HG03442 (cell line): ENCODE measurements around the gene AURKB.
"Not testable (repeated sequence)": the region's sequence is repeated elsewhere in the genome, so short reads cannot be mapped to it uniquely, and the experiment has no call there.

Experiments used
- ATAC-seq: cut with Tn5 transposase; IDR thresholded peaks from one replicate; pipeline ENCODE4 v1.9.1; 2021; ENCODE audit warnings: mild to moderate bottlenecking, moderate library complexity; ENCODE audit not compliant: unreplicated experiment

The AURKB gene

DNA sequence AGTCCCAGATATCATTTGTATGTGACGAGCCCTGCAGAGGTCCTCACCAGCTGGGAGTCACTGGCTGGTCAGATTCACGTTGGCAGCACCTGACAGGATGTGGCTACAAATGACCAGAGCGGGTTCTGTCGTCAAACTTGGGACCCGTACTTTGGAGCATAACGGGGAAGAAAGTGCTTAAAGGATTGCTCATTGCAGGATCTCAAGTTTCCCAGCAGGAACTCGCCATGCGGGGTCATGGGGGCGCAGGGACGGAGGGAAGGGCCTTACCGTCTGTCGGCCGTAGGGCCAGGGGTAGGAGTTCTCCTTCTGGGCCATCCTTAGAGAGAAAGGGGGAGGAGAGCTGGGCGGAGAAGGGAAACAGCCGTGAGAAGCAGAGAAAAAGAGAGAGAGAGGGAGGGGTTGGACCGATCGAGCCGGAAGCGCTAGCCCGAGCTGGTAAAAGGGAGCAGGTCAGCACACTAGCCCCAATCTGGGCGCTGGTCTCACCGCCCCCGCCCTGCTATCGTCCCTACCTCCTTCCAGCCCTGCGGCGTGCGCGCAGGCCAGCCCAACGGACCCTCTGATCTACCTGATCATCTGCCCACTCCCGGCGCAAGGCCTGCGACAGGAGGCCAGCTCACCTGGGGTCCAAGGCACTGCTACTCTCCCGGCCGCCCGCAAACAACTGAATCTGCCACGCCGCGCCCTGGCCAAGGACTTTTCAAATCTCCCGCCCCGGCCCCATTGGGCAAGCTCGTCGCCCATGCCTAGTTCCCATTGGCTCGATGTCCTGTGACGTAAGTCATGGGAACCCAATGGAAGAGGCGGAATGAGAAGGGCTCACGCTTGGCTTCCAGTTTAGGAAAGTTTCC, at the start of gene AURKB:
TSS of gene AURKB (minus strand) at position 669 of the 854 bp plus-strand sequence. CDS start at position 318, 351 bp downstream.
- peak; percentile 84 for ATAC-seq

DNA sequence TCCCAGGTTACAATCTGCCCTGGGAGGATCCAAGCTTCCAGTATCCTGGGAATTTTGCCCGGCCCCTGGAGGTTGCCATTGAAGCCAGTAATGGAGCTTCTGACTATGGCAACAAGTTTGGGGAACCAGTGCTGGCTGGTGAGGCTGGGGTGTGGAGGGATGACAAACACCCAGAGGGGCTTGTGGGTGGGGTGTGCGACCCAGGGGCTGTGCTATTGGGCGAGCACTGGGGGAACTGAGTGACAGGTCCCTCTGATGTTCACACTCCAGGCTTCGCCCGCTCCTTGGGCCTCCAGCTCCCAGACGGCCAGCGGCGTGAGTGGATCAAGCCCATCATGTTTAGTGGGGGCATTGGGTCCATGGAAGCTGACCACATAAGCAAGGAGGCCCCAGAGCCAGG, 47.4 kb upstream of the AURKB start:
- no peak for ATAC-seq

GRCh38 chr17:8256691-8257090, 46.3 kb upstream of the AURKB start:
- no peak for ATAC-seq

- no peak for ATAC-seq
Measured at GRCh38 chr17:8256291-8256690, 45.9 kb upstream of the AURKB start.

DNA sequence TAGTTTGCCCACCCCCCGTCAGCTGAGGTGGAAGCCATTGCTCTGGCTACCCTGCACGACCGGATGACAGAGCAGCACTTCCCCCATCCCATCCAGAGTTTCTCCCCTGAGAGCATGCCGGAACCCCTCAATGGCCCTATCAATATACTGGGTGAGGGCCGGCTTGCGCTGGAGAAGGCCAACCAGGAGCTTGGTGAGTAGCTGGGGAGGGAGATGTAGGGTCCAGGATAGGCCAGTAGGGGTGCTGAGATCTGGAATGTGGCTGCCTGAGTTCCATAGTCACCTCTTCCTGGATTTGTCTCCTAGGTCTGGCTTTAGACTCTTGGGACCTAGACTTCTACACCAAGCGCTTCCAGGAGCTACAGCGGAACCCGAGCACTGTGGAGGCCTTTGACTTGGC, 45.1 kb upstream of the AURKB start:
- no peak for ATAC-seq

DNA sequence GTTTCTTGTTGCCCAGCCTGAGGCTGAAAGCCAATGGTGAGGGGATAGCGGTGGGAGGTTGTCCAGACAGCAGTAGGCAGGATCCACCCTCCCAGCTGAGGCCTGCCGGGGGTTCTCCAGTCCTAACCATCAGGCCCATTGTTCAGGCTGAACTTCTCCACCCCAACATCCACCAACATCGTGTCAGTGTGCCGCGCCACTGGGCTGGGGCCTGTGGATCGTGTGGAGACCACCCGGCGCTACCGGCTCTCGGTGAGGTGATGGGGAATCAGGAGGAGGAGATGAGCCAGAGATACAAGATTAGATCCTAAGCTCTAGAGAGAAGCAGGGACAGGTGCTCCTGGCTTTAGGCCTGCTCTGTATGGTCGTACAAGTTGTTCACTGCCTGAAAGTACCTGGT, 44.5 kb upstream of the AURKB start:
- no peak for ATAC-seq

GRCh38 chr17:8253801-8254200, 43.4 kb upstream of the AURKB start:
- no peak for ATAC-seq

DNA sequence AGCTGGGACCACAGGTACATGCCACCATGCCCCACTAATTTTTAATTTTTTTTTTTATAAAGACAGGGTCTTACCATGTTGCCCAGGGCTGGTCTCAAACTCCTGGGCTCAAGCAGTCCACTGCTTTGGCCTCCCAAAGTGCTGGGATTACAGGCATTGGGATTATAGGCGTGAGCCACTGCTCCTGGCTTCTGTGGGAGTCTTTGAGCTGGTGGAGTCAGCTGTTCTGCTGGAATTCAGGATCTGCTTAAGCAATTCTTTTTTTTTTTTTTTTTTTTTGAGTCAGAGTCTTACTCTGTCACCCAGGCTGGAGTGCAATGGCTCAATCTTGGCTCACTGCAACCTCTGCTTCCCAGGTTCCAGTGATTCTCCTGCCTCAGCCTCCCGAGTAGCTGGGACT, 41.0 kb upstream of the AURKB start:
- ATAC-seq, result not testable (repeated sequence)

DNA sequence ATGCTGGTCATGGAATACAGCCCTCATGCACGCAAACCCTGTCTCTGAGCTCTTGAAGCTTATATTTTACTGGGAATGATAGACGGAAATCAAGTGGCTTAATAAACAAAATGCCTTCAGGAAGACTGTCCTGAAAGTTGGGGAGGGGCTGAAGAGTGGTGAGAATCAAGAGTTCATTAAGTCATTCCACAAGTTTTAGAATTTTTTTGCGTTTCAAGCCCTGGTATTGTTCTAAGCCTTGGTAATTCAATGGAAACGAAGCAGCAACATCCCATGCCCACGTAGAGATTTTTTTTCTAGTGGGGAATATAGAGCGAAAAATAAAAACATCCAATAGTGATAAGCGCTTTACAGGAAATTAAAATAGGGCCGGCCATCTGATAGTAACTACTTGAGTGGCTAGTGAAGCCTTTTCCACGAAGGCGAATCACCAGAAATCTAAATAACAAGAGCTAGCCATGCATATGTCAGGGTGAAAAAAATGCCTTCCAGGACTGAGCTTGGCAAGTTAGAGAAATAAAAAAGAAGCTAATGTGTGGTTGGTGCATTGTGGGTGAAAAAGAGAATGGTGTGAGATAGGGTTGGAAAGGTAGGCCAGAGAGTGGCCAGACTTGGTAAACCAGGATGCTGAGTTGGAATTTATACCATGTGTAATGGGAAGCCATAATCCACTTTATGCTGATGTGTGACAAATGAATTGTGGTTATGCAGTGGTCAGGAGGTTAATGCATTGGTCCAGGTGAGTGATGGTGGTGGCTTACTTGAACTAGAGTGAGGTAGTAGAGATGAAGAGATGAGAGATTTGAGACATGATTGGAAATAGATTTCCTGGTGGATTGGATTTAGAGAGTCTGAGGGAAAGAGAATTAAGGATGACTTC, 39.5 kb upstream of the AURKB start:
- ATAC-seq, result no peak

DNA sequence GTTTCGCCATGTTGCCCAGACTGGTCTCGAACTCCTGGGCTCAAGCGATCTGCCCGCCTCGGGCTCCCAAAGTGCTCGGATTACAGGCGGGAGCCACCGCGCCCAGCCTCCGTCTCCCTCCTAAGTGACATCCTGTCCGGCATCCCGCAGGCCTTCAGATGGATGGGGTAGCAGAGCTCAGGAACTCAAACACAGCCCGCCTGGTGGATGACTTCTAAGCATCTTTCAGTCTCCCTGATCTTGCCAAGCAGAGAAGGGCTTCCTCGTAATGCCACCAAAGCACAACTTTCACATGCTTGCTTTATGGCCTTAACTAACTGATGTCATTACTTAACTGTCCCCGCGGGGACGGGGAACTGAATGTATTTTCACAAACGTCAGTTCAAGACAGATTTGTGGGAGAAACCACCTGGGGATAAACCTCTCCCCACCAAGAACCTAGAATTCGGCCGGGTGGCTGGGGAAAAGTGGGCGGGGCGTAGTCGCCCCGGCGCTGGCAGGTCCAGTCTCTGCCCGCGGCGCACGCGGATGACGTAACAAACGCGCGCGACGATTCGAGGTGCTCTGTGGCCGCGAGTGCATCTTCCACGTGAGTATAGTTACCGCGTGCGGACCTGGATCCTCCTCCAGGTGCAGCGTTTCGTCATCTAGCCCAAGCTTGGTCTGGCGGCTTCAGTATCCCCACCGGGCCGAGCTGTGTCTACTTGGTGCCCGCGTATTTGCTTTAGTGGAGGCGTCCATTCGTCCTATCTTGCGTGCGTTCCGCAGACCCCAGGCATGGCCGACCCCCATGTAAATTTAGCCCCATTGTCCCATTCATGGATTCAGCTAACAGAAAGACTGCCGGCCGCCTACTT, 38.6 kb upstream of the AURKB start, which contains the start of gene PFAS:
TSS of gene PFAS (plus strand) at position 539 of the 857 bp plus-strand sequence. CDS start 4,649 bp downstream, outside the sequence.
- ATAC-seq, result peak; percentile 56

DNA sequence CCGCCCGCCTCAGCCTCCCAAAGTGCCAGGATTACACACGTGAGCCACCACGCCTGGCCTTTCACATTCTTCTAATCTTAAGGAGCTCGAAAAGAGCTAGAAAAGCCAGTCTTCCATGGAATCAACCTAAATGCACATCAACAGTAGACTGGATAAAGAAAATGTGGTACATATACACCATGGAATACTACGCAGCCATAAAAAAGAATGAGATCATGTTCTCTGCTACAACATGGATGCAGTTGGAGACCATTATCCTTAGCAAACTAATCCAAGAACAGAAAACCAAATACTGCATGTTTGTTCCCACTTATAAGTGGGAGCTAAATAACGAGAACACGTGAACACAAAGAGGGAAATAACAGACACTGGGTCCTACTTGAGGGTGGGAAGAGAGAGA, 34.4 kb upstream of the AURKB start:
- no peak for ATAC-seq

DNA sequence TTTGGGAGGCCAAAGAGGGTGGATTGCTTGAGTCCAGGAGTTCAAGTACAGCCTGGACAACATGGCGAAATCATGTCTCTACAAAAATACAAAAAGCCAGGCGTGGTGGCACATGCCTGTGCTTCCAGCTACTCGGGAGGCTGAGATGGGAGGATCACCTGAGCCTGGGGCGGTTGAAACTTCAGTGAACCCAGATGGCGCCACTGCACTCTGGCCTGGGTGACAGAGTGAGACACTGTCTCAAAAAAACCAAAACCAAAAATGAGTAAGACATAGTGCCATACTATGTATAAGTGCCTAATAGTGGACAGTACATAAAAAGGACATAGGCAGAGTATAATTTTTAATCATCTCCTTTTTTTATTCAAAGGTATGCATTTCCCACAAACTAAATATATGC, 33.5 kb upstream of the AURKB start:
- ATAC-seq, result no peak

DNA sequence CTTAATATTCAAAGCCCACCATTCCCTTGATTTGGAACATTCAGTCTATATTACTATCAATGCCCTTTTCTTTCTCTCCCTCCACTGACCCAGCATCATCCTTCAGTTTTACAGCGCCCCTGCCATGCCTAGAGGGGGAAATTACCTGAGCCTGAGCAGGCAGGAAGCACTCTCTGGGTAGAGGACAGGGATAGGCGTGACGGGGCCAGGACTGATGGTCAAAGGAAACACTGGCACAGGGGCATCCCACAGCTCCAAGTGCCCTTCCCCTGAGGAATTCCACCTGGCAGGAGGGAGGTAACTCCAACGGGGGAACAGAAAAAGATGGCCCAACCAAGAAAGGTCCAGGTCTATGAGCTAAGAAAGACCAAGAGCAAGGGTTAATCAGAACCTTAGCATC, 27.5 kb upstream of the AURKB start:
- no peak for ATAC-seq

DNA sequence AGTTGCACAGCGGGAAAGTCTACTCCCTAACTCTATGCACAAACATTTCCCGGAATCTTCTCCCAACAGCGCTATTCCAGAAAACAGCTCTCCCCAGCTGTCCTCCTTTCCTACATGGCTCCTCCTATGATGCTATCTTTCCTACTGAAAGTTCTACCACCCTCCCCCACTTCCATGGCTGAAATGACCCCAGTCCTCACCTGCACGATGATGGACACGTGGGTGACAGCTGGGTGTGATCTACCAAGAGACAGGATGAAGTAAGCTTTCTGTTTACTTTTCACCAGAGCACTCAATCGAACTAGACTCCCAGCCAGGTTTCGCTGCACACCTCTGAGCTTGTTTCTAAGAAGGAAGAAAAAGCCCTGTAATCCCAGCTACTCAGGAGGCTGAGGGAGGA, 26.8 kb upstream of the AURKB start:
- ATAC-seq, result no peak

DNA sequence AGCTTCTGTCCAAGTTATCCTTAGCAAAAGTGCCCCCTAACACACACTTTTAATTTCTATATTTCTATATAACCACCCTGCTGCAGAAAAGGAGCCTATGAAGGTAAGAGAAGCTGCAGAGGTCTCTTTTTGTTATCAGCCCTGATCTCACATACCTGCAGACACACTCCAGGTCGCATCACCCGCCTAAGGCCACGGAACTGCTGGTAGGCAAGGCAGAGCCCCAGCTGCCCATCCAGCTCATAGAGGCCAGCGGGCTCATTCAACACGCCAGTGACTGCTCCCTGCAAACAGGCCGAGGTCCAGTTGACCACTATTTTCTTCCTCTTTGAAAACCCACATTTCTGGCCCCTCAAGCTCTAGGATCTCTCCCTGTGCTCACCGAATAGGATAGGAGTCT, 25.3 kb upstream of the AURKB start:
- no peak for ATAC-seq

DNA sequence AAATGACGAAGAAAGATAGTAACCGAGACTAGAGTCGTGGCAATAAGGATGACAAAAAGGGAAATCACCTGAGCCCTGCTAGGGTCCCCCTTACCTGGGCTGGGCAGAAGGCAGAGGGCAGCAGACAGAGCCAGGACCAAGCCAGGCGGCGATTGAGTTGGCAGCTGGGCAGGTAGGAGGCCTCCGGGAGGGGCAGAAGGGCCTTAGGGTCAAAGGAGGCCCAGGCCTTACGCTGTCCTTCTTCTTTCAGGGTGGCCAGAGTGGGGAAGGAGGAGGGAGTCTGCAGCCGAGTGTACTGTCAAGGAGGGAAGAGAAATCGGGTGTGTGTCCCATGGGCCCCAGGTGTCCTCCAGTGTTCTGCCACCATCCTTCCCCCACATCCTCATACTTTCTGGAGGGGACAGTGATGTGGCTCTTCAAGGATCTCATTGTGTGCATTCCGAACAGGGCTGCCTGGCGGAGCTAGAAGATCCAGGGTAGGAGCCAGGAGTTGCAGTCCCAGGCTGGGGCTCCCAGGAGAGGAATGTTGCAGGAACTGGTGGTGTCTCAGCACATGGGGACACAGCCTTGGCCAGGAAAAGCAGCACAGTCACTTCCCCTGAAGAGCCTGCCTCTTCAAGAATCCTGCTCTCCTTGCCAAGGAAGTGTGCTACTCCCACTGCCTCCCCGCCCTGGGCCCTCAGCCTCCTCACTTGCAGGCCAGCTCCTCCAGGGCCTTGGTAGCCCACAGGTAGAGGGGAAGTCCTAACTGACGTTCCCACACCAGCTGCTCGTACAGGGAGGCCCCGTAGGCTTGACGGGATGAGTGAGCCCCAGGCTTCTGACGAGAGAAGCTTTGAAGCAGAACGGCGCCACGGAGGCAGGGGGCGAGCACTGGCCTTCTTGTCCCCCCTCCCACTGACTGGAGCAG, 24.2 kb upstream of the AURKB start:
- ATAC-seq, result no peak

DNA sequence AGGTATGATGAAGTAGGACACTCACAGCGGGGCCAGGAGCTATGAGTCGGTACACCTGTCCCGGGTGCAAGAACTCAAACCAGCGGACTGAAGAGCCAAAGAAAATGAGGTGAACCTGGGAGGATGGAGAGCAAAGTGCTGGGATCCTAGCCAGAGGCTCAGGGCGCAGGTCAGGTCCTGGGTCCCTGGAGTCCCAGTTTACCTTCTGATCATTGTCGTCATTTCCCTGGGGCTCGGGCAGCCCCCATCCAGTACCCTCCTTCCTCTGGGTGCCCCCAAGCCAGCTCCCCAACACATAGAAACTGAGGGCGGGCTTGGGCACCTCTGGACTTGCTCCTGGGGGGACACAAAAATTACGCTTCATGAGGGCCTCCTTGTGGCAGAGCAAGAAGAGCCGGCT, 21.3 kb upstream of the AURKB start:
- ATAC-seq, result no peak

- ATAC-seq, result no peak
Measured at GRCh38 chr17:8227238-8227581, 16.8 kb upstream of the AURKB start.

- no peak for ATAC-seq
Measured at GRCh38 chr17:8226536-8227237, 16.3 kb upstream of the AURKB start.
